GM12864 (cell line): ENCODE results near the gene PTX3.

Experiments used
- DNase-seq: peaks from one replicate; pipeline ENCODE4 v3.0.0-alpha.2; 2011; ENCODE audit warnings: low read depth
- H3K4me3 ChIP-seq: 2 replicates; pipeline ENCODE4 v1.5.1; 2011; ENCODE audit warnings: mild to moderate bottlenecking, low read depth, low read length, control low read depth
- TF ChIP-seq, protein P1 (sequence below): IDR thresholded peaks from 2 replicates; pipeline ENCODE4 v1.5.1; 2011; ENCODE audit warnings: low read depth, mild to moderate bottlenecking, moderate library complexity, low read length, control low read depth, inconsistent platforms; ENCODE audit errors: missing control alignments

PTX3 gene

DNA sequence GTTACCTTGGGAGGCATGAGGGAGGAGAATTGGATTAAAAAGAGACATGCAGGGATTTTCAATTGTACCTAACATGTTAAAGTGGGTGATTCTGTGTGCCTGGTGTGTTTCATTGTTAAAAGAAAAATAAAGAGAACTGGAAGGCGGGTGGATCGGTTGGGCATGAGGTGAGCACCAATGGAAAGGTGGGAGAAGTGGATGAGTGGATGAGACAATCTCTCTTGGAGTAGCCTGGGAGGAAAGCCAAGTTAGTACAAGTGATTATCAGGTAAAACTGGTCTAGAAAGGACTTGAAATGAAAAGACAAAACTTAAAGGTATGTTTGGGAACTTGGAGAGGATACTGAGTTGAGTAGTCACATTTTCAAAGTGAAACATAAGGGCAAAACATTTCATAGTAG is 54.5 kb downstream of the PTX3 start:
- TF ChIP-seq, protein P1, sequence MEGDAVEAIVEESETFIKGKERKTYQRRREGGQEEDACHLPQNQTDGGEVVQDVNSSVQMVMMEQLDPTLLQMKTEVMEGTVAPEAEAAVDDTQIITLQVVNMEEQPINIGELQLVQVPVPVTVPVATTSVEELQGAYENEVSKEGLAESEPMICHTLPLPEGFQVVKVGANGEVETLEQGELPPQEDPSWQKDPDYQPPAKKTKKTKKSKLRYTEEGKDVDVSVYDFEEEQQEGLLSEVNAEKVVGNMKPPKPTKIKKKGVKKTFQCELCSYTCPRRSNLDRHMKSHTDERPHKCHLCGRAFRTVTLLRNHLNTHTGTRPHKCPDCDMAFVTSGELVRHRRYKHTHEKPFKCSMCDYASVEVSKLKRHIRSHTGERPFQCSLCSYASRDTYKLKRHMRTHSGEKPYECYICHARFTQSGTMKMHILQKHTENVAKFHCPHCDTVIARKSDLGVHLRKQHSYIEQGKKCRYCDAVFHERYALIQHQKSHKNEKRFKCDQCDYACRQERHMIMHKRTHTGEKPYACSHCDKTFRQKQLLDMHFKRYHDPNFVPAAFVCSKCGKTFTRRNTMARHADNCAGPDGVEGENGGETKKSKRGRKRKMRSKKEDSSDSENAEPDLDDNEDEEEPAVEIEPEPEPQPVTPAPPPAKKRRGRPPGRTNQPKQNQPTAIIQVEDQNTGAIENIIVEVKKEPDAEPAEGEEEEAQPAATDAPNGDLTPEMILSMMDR, result no peak
- no peak for DNase-seq

More for the DNA sequence above, 54.5 kb downstream of the PTX3 start:
- H3K4me3 ChIP-seq, result no peak overlapping the region
